ENCODE measurements around the gene TMEM164. TPM values are rescaled to one million over a fixed set of nuclear protein-coding genes. Genes with fewer than 3 reads are reported as not detected.

TMEM164 gene
- polyA plus RNA-seq, 1 donor (not counting 4 experiments of a cell fraction or from before 2014, with no cell fraction given) = 15.3 TPM

GRCh38 chrX:110013968-110014367 lies 11.1 kb downstream of the TMEM164 start:
- DNase-seq (ENCODE audit: low read depth, low spot score) (no peak), FAIRE-seq (no peak)
- Histone ChIP-seq H3K9me3 (ENCODE audit: control insufficient read depth, low read depth, low read length) (no peaks in the 10 kb centered on the region), H4K20me1 (ENCODE audit: control insufficient read depth, extremely low read depth, insufficient read depth, low read length) (no peaks in the 10 kb centered on the region), H3K9ac (ENCODE audit: control insufficient read depth, extremely low read depth, insufficient read depth, low read length) (no peak overlapping the region), H3K9me1 (ENCODE audit: control insufficient read depth, extremely low read depth, insufficient read depth, low read length) (no peaks in the 10 kb centered on the region), H3K27ac (ENCODE audit: control insufficient read depth, insufficient read depth, low read length) (no peak overlapping the region), H2AFZ (ENCODE audit: control insufficient read depth, low read length) (no peak overlapping the region), H3K36me3 (ENCODE audit: control insufficient read depth in 2 of 2, extremely low read depth in 1 of 2, insufficient read depth in 2 of 2, low read length in 2 of 2) (no peaks in the 10 kb centered on the region), H3K4me1 (ENCODE audit: control insufficient read depth, extremely low read depth, insufficient read depth, low read length) (no peaks in the 10 kb centered on the region), H3K27me3 (ENCODE audit: control insufficient read depth, extremely low read depth, insufficient read depth, low read length) (no peaks in the 10 kb centered on the region), H3K79me2 (ENCODE audit: control insufficient read depth, insufficient read depth, low read length) (no peaks in the 10 kb centered on the region), H3K4me2 (ENCODE audit: control insufficient read depth, extremely low read depth, insufficient read depth, low read depth, low read length) (no peak overlapping the region), H3K4me3 (ENCODE audit: control insufficient read depth in 2 of 3, extremely low read depth in 1 of 3, insufficient read depth in 2 of 3, low read depth in 1 of 3, low read length in 3 of 3) (no peak overlapping the region)
- dilution Hi-C loops (cut with MboI; ENCODE audit: extremely low pct_ligation_motif_present, low sequenced_read_pairs) = no loop called here
- TF ChIP-seq EZH2 (IDR thresholded peaks at IDR 0.05; ENCODE audit: low read length) = no peak
- no peak for TF ChIP-seq CTCF (optimal IDR thresholded peaks at IDR 0.05 in 1 of 3, IDR thresholded peaks at IDR 0.05 in 1 of 3, conservative IDR thresholded peaks at IDR 0.05 in 1 of 3; ENCODE audit: extremely low read depth in 1 of 3, insufficient read depth in 2 of 3, low read length in 3 of 3)

- dilution Hi-C loops (cut with MboI; ENCODE audit: extremely low pct_ligation_motif_present, low sequenced_read_pairs) = no loop called here
- Histone ChIP-seq H3K4me1 (ENCODE audit: control insufficient read depth, extremely low read depth, insufficient read depth, low read length) (no peaks in the 10 kb centered on the region), H3K9me1 (ENCODE audit: control insufficient read depth, extremely low read depth, insufficient read depth, low read length) (no peaks in the 10 kb centered on the region), H3K9me3 (ENCODE audit: control insufficient read depth, low read depth, low read length) (no peaks in the 10 kb centered on the region), H3K9ac (ENCODE audit: control insufficient read depth, extremely low read depth, insufficient read depth, low read length) (no peak overlapping the region), H3K79me2 (ENCODE audit: control insufficient read depth, insufficient read depth, low read length) (no peaks in the 10 kb centered on the region), H3K4me3 (ENCODE audit: control insufficient read depth in 2 of 3, extremely low read depth in 1 of 3, insufficient read depth in 2 of 3, low read depth in 1 of 3, low read length in 3 of 3) (no peak overlapping the region), H3K36me3 (ENCODE audit: control insufficient read depth in 2 of 2, extremely low read depth in 1 of 2, insufficient read depth in 2 of 2, low read length in 2 of 2) (no peaks in the 10 kb centered on the region), H3K4me2 (ENCODE audit: control insufficient read depth, extremely low read depth, insufficient read depth, low read depth, low read length) (no peak overlapping the region), H4K20me1 (ENCODE audit: control insufficient read depth, extremely low read depth, insufficient read depth, low read length) (no peaks in the 10 kb centered on the region), H2AFZ (ENCODE audit: control insufficient read depth, low read length) (no peak overlapping the region), H3K27me3 (ENCODE audit: control insufficient read depth, extremely low read depth, insufficient read depth, low read length) (no peaks in the 10 kb centered on the region), H3K27ac (ENCODE audit: control insufficient read depth, insufficient read depth, low read length) (no peak overlapping the region)
- DNase-seq (ENCODE audit: low read depth, low spot score) (no peak), FAIRE-seq (no peak)
- TF ChIP-seq EZH2 (IDR thresholded peaks at IDR 0.05; ENCODE audit: low read length) (no peak), CTCF (optimal IDR thresholded peaks at IDR 0.05 in 1 of 3, IDR thresholded peaks at IDR 0.05 in 1 of 3, conservative IDR thresholded peaks at IDR 0.05 in 1 of 3; ENCODE audit: extremely low read depth in 1 of 3, insufficient read depth in 2 of 3, low read length in 3 of 3) (no peak)
Observed at GRCh38 chrX:110015032-110015431, 12.1 kb downstream of the TMEM164 start.
